ENCODE measurements around the gene PARD3B. TPM values are rescaled to one million over a fixed set of nuclear protein-coding genes. Genes with fewer than 3 reads are reported as not detected.

The PARD3B gene
- total RNA-seq, 1 experiment from 2014 or later = 3.6 TPM

- intact Hi-C loops (cut with micrococcal nuclease; ENCODE audit: unreplicated experiment) (no loop called here), in situ Hi-C loops (cut with HindIII; ENCODE audit: low pct_unique_long_range_greater_than_20kb, low sequenced_read_pairs) (no loop called here)
- Histone ChIP-seq H3K27ac (ENCODE audit: low read length) (no peak overlapping the region), H3K4me3 (ENCODE audit: low read depth in 2 of 2, low read length in 2 of 2) (no peak overlapping the region), H3K9me3 (ENCODE audit: control insufficient read depth, insufficient read depth, low read depth, low read length) (0 out of 2 replicates have a peak, but pooled peaks cover 3% of the 10 kb centered on the region), H3K36me3 (ENCODE audit: control insufficient read depth, insufficient read depth, low read length) (no peaks in the 10 kb centered on the region), H3K27me3 (ENCODE audit: control insufficient read depth, insufficient read depth, low read length) (no peaks in the 10 kb centered on the region), H3K4me1 (ENCODE audit: control insufficient read depth, insufficient read depth, low read length) (peaks cover 6% of the 10 kb centered on the region)
- ChIA-PET CTCF (no interaction called here), POLR2A (no interaction called here)
- no TSS peak for BruUV-seq (replicated peaks)
- DNase-seq (ENCODE audit: low read depth, low spot score) (no peak), ATAC-seq (no peak)
- TF ChIP-seq TCF7L2 (IDR thresholded peaks at IDR 0.05; ENCODE audit: low read depth, low read length) (no peak), REST (IDR thresholded peaks at IDR 0.05; ENCODE audit: insufficient read depth in 1 of 2, low read depth in 2 of 2, low read length in 1 of 2) (no peak), SIN3A (IDR thresholded peaks at IDR 0.05; ENCODE audit: borderline replicate concordance, insufficient read depth, low read depth, low read length) (no peak), POLR2AphosphoS5 (IDR thresholded peaks at IDR 0.05; ENCODE audit: low read depth, low read length) (no peak), CTCF (IDR thresholded peaks at IDR 0.05) (no peak)
Observed at GRCh38 chr2:205054789-205055188, 509.5 kb downstream of the PARD3B start.

- Histone ChIP-seq H3K27me3 (ENCODE audit: control insufficient read depth, insufficient read depth, low read length) (no peaks in the 10 kb centered on the region), H3K9me3 (ENCODE audit: control insufficient read depth, insufficient read depth, low read depth, low read length) (0 out of 2 replicates have a peak, but pooled peaks cover 3% of the 10 kb centered on the region), H3K27ac (ENCODE audit: low read length) (no peak overlapping the region), H3K36me3 (ENCODE audit: control insufficient read depth, insufficient read depth, low read length) (no peaks in the 10 kb centered on the region), H3K4me3 (ENCODE audit: low read depth in 2 of 2, low read length in 2 of 2) (no peak overlapping the region), H3K4me1 (ENCODE audit: control insufficient read depth, insufficient read depth, low read length) (peaks cover 6% of the 10 kb centered on the region)
- CTCF ChIA-PET = no interaction called here
- TF ChIP-seq SIN3A (IDR thresholded peaks at IDR 0.05; ENCODE audit: borderline replicate concordance, insufficient read depth, low read depth, low read length) (no peak), POLR2AphosphoS5 (IDR thresholded peaks at IDR 0.05; ENCODE audit: low read depth, low read length) (no peak), REST (IDR thresholded peaks at IDR 0.05; ENCODE audit: insufficient read depth in 1 of 2, low read depth in 2 of 2, low read length in 1 of 2) (no peak), TCF7L2 (IDR thresholded peaks at IDR 0.05; ENCODE audit: low read depth, low read length) (no peak), CTCF (IDR thresholded peaks at IDR 0.05) (no peak)
- ATAC-seq = no peak
- no peak for DNase-seq (ENCODE audit: low read depth, low spot score)
- in situ Hi-C loops (cut with HindIII; ENCODE audit: low pct_unique_long_range_greater_than_20kb, low sequenced_read_pairs) = no loop called here
- POLR2A ChIA-PET = no interaction called here
- intact Hi-C loops (cut with micrococcal nuclease; ENCODE audit: unreplicated experiment) = no loop called here
- no TSS peak for BruUV-seq (replicated peaks)
Observed at GRCh38 chr2:205055251-205055650, 510.0 kb downstream of the PARD3B start.

Data from Panc1 (cell line).